Right lung (tissue), 5 donors: ENCODE data around the gene GRHPR. TPM values are rescaled to one million over a fixed set of nuclear protein-coding genes. Genes with fewer than 3 reads are reported as not detected.
"Not testable (repeated sequence)": the region's sequence is repeated elsewhere in the genome, so short reads cannot be mapped to it uniquely, and the experiment has no call there.

Experiments used
- DNase-seq, 2 donors: peaks; one replicate each; pipeline ENCODE4 v3.0.0-alpha.2; 2013
- polyA plus RNA-seq, 5 donors: library from polyadenylated mRNA; unstranded; fragments of 120-200 nt; gene quantifications; one replicate each; pipeline versions ENCODE4 v1.2.1 to v1.2.3, GENCODE V29; 2013; ENCODE audit warnings: inconsistent platforms in 1 of 5, low replicate concordance in 1 of 5; ENCODE audit not compliant: insufficient read length in 5 of 5, insufficient read depth in 1 of 5

Gene GRHPR
- polyA plus RNA-seq, 5 donors, result 89.1 to 142 (median 107) TPM

GRCh38 chr9:37420271-37421215 is 2.0 kb upstream of the GRHPR start:
- no peak for DNase-seq

DNA sequence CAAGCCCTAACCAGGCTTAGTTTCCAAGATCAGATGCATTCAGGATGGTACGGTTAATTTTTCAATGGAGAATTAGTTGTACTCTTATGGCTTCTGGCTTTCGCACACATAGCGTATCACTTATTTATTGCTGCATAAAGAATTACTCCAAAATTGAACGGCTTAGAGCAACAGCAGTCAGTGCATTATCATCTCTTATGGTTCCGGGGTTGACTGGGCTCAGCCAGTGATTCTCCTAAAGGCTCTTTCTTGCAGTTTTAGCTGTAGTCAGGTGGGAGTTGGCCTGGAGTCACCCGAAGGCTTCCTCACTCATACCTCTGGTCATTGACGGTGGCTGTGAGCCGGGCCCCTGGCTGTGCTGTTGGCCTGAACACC is 595 bp upstream of the GRHPR start:
- DNase-seq, result no peak

DNA sequence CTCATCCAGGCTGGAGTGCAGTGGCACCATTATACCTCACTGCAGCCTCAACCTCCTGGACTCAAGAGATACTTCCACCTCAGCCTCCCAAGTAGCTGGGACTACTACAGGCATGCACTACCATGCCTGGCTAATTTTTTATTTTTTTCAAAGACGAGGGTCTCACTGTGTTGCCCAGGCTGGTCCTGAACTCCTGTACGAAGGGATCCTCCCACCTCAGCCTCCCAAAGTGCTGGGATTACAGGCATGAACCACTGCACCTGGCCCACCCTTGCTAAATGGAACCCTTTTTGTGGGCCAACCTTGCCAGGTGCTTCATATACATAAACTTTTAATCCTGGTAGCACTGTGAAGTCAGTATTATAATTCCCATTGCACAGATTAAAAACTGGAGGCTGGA is 1.0 kb downstream of the GRHPR start:
- no peak for DNase-seq

DNA sequence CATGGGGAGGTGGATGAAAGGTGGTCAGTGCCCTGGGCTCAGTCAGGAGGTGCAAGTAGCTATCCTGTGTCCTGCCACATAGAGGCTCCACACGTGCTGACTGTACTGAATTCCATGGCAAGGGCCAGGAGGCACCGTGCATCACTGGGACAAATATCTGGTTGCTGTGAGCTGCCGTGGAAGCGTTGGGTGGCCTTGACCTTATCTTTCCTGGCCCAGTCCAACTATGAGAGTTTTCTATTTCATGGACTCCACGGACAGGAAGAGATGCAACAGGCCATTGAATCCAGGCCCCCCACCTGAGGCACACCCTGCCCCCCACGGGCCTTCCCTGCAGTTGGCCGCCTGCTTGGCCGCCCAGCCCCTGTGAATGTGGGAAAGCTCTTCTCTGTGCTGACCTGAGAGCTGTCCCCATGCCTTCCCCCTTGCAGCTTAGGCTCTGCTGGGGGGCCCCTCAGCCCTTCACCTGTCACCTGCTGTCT is 1.7 kb downstream of the GRHPR start:
- DNase-seq, result no peak

- DNase-seq, result no peak
Measured at GRCh38 chr9:37424686-37425297, 2.3 kb downstream of the GRHPR start.

DNA sequence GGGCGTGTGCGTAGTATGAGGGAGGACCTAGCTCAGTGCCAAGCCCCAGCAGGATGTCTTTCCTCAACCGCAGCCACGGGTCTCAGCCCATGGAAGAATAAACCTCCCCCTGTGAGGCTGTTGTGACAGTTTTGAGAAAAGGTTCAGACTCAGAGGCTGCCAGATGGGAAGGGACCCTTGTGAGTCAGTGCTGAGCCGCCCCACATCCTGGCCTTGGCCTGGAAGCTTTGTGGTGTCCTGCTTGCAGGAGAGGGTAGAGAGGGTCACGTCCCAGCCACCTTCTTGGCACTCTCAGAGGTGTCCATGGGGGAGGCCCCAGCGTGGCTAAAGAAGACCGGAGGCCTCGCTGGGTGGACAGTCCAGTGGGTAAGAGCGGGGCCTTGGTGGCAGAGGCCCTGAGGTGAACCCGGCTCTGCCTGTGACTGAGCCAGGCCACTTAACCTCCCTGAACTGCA is 2.8 kb downstream of the GRHPR start:
- DNase-seq, result no peak

GRCh38 chr9:37426431-37426830 is 3.9 kb downstream of the GRHPR start:
- not testable (repeated sequence) for DNase-seq

- no peak for DNase-seq
Measured at GRCh38 chr9:37426846-37427245, 4.3 kb downstream of the GRHPR start.

DNA sequence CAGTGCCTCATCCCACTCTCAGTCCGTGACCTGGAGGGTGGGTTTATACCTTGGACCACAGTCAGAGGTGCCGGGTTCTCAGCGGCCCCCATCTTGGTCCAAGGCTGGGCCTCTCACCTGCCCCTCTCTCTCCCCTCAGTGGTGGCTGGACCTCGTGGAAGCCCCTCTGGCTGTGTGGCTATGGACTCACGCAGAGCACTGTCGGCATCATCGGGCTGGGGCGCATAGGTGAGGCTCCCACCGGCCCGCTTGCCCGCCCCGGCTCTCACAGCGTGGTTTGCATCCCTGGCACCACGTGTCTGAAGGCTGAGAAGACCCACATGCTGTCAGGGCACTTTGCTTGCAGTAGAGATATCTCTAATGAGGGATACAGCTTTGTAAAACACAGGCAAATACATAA is 5.8 kb downstream of the GRHPR start:
- DNase-seq, result no peak

GRCh38 chr9:37429441-37430285 is 7.2 kb downstream of the GRHPR start:
- DNase-seq, result no peak

GRCh38 chr9:37430841-37431597 is 8.5 kb downstream of the GRHPR start:
- DNase-seq, result no peak

DNA sequence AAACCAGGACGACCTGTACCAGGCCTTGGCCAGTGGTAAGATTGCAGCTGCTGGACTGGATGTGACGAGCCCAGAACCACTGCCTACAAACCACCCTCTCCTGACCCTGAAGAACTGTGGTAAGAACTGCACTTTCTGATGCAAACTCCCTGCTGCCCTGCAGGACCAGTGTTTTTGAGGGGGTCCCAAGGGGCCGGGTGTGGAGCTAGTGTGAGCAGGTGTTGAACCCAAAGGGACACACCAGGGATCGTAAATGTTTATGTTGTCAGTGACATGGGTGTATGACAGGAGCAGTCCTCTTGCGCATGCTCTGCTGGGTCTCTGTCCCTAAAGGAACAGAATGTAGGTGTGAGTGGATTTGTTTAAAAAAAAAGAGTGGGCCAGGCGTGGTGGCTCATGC is 9.5 kb downstream of the GRHPR start:
- DNase-seq, result no peak

DNA sequence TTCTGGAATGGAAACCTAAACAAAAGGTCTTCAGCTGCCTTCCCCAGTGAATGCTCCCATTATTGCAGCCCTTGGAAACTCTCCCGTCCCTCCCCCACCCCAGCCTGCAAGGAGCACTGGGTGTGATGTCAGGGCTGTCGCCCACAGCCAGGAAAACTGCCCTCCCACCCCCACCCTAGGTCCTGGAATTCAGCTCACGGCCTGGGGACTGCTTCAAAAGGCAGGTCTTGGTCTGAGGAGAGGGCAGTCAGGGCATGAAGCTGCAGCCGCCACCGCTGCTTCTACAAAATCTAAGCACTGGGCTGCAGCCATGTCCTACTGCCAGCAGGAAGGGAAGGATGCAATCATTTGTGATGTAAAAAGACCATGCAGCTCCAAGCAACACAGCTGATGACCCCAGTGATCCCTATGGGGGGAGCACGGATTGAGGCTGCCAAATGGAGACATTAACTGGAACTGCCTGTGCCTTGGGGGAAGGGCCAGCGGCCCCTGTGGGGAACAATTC is 11.4 kb downstream of the GRHPR start:
- DNase-seq, result peak; percentile 48 to 58

- DNase-seq, result no peak
Measured at GRCh38 chr9:37436540-37436939, 14.0 kb downstream of the GRHPR start.

DNA sequence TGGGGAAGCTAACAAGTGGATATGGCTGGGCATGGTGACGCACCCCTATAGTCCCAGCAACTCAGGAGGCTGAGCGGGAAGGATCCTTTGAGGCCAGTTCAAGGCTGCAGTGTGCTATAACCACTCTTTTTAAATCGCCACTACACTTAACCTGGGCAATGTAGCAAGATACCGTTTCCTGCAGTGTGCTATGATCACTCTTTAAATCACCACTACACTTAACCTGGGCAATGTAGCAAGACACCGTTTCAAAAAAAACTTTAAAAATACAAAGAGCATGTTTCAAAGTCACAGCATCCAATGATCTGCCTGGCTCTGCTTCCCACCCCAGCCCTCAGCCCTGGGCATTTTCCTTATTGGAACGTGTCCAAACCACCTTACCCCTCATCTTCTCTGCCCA is 14.5 kb downstream of the GRHPR start:
- DNase-seq, result no peak

GRCh38 chr9:37437621-37438020 is 15.1 kb downstream of the GRHPR start:
- no peak for DNase-seq

DNA sequence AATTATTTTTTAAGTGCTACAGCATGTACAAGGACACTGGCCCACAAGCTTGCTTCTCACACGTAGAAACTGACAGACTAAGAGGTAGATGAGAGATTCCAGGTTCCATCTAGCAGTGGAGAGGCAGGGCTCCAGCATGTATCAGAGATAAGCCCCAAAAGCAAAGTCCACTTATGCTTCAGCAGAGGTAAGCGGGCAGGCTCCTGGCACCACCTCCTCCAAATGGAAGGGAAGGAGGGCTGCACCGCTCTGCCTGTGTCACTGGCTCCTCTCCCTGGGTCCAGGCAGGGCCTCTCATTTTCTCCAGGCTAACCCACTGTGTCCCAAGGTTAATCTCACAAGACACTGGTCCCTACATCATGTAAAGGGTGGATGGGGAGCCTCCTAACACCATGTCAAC is 15.9 kb downstream of the GRHPR start:
- DNase-seq, result no peak

- DNase-seq, result no peak
Measured at GRCh38 chr9:37441776-37442370, 19.4 kb downstream of the GRHPR start.

- DNase-seq, result no peak
Measured at GRCh38 chr9:37442556-37442955, 20.1 kb downstream of the GRHPR start.

- DNase-seq, result no peak
Measured at GRCh38 chr9:37443566-37443965, 21.1 kb downstream of the GRHPR start.

GRCh38 chr9:37444890-37445289 is 22.4 kb downstream of the GRHPR start:
- no peak for DNase-seq
